HG03135 (cell line): ENCODE results near the gene IL17RB.
A peak's percentile ranks its signal among the peaks of the same experiment; 100 is the strongest.

Experiments used
- ATAC-seq: cut with Tn5 transposase; IDR thresholded peaks from one replicate; pipeline ENCODE4 v1.9.1; 2021; ENCODE audit warnings: mild to moderate bottlenecking, moderate library complexity; ENCODE audit not compliant: unreplicated experiment

IL17RB gene

GRCh38 chr3:53828581-53828980, 17.8 kb upstream of the IL17RB start:
- no peak for ATAC-seq

- no peak for ATAC-seq
Observed at GRCh38 chr3:53829605-53830004, 16.8 kb upstream of the IL17RB start.

- ATAC-seq = no peak
Observed at GRCh38 chr3:53830944-53831343, 15.4 kb upstream of the IL17RB start.

- ATAC-seq = no peak
Observed at GRCh38 chr3:53833053-53833645, 13.2 kb upstream of the IL17RB start.

- no peak for ATAC-seq
Observed at GRCh38 chr3:53833700-53834099, 12.7 kb upstream of the IL17RB start.

GRCh38 chr3:53834429-53835095, 11.8 kb upstream of the IL17RB start:
- no peak for ATAC-seq

- ATAC-seq = no peak
Observed at GRCh38 chr3:53835257-53835656, 11.1 kb upstream of the IL17RB start.

- no peak for ATAC-seq
Observed at GRCh38 chr3:53836084-53836872, 10.1 kb upstream of the IL17RB start.

GRCh38 chr3:53837331-53837730, 9.0 kb upstream of the IL17RB start:
- ATAC-seq = no peak

- ATAC-seq = no peak
Observed at GRCh38 chr3:53841296-53841695, 5.1 kb upstream of the IL17RB start.

GRCh38 chr3:53842436-53843194, 3.8 kb upstream of the IL17RB start:
- ATAC-seq = no peak

GRCh38 chr3:53843195-53844177, 2.9 kb upstream of the IL17RB start:
- peak; percentile 41 for ATAC-seq

GRCh38 chr3:53844262-53845102, 1.9 kb upstream of the IL17RB start:
- ATAC-seq = peak; percentile 8

- ATAC-seq = peak; percentile 20
Observed at GRCh38 chr3:53845103-53845880, 1.1 kb upstream of the IL17RB start.

GRCh38 chr3:53845881-53846133, 561 bp upstream of the IL17RB start:
- peak; percentile 8 for ATAC-seq

- no peak for ATAC-seq
Observed at GRCh38 chr3:53846851-53847155, 435 bp downstream of the IL17RB start.

GRCh38 chr3:53849916-53850315, 3.5 kb downstream of the IL17RB start:
- ATAC-seq = no peak

GRCh38 chr3:53850895-53851294, 4.5 kb downstream of the IL17RB start:
- no peak for ATAC-seq

GRCh38 chr3:53856964-53857363, 10.6 kb downstream of the IL17RB start:
- ATAC-seq = no peak
